Measurements from ENCODE around the gene HENMT1.
"Not testable (repeated sequence)": the region's sequence is repeated elsewhere in the genome, so short reads cannot be mapped to it uniquely, and the experiment has no call there.

HENMT1 gene

GRCh38 chr1:108661030-108661609 is at the start of gene HENMT1:
Gene HENMT1, minus strand, starts transcription at chr1:108661093. Its CDS starts 1,209 bp downstream, at chr1:108659884.
- peak; percentile 77 to 82 for DNase-seq

GRCh38 chr1:108708691-108709660 is 48.1 kb upstream of the HENMT1 start:
- peak; percentile 64 for DNase-seq

DNA sequence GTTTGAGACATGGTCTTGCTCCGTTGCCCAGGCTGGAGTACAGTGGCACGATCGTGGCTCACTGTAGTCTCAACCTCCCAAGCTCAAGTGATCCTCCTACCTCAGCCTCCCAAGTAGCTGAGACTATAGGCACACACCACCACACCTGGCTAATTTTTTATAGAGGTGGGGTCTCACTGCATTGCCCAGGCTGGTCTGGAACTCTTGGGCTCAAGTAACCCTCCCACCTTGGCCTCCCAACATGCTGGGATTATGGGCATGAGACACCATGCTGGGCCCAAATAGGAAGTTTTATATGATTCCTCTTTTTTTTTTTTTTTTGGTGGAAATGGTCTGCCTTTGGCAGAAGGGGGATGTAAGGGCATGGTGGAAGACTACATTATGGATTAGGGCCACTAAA is 45.8 kb upstream of the HENMT1 start:
- no peak for DNase-seq

- DNase-seq = no peak
Observed at GRCh38 chr1:108704496-108704895, 43.6 kb upstream of the HENMT1 start.

DNA sequence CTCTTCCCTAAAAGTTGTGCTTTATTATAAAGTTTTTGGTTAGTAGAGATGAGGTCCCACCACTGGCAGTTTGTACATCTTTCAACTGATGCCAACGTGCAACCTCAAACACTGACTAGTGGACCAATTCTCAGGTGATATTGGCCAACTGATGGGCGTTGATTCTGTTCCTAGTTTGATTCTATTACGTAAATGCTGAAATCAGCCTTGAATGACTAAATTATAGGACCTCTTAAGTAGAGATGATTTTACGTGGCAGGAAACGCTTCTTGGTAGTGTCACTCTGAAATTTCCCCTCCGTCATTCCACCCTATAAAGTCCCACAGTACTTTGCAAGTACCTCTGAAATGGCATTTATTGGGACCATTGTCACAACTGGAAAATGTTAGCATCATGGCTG is 43.0 kb upstream of the HENMT1 start:
- DNase-seq = no peak

GRCh38 chr1:108702109-108702508 is 41.2 kb upstream of the HENMT1 start:
- not testable (repeated sequence) for DNase-seq

DNA sequence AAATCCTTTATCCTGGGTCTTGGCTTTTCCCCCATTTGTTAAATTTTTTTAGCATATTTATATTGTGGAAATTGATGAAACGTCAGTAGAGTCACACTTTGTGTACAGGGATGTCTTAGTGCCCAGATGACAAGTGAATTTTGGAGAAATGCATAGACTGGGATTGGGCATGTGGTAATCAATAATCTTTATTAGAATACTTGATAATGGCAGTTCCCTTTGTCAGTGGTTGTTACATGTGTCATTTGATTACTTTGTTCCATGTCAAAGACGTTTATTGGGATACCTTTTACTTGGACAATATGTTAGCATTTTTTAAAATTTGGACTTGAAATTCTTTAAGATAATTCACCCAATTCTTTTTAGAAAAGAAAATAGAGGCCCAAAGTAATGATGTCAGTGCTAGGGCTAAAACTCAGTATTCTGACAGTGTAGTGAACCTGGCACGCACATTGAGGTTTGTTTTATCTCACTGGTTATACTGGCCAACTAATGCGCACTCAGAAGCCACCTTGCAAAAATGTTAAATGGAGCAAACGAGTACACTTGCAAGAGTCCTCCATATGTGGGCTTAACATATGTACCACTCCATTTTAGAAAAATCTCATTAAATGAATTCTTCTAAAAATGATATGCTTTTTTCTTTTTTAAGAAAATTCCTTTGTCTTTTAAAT is 40.4 kb upstream of the HENMT1 start:
- no peak for DNase-seq

- no peak for DNase-seq
Observed at GRCh38 chr1:108699375-108700332, 38.8 kb upstream of the HENMT1 start.

DNA sequence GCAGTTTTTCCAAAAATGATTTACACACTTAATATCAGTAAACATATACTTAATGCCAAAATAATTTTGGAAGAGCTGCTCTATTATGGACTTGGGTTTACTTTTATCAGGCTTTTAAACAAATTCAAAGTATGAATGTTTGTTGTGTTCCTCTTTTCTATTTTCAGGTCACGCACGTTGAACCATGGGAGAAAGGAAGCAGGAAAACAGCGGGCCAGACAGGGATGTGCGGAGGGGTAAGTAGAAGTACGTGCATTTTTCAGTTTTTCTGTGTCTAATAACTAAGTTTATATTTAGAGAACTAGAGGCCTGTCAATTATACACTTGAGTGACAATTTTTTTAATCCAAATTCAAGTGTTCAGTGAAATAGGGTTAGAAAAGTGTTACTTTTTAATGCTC is 34.6 kb upstream of the HENMT1 start:
- DNase-seq = no peak

GRCh38 chr1:108692724-108693655 is 32.1 kb upstream of the HENMT1 start:
- peak; percentile 65 to 69 for DNase-seq

GRCh38 chr1:108691942-108692723 is 31.2 kb upstream of the HENMT1 start, which contains the start of gene PRPF38B:
Gene PRPF38B, plus strand, starts transcription at chr1:108692310. Its CDS starts 282 bp downstream, at chr1:108692592.
- peak; percentile 93 to 94 for DNase-seq

- no peak for DNase-seq
Observed at GRCh38 chr1:108691128-108691941, 30.4 kb upstream of the HENMT1 start.

- no peak for DNase-seq
Observed at GRCh38 chr1:108686614-108687313, 25.9 kb upstream of the HENMT1 start.

DNA sequence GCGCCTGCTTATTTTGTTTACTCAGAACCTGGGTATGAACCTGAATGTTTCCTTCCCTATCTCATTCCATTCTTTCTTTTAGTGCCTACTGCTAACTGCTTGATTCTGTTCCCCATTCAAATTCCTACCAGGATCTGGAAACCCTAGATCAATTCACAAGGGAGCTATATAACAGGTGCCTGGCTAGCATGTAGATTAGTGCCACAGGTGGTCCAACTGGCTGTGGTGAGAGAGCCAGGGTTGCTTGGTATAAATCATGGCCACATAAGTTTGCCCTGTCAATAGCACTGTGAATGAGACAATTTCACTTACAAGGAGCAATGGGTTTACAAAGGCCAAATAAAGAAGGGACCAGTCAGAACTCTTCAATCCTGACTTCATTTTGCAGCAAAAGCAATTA is 24.6 kb upstream of the HENMT1 start:
- DNase-seq = no peak

GRCh38 chr1:108681701-108682100 is 20.8 kb upstream of the HENMT1 start:
- not testable (repeated sequence) for DNase-seq

DNA sequence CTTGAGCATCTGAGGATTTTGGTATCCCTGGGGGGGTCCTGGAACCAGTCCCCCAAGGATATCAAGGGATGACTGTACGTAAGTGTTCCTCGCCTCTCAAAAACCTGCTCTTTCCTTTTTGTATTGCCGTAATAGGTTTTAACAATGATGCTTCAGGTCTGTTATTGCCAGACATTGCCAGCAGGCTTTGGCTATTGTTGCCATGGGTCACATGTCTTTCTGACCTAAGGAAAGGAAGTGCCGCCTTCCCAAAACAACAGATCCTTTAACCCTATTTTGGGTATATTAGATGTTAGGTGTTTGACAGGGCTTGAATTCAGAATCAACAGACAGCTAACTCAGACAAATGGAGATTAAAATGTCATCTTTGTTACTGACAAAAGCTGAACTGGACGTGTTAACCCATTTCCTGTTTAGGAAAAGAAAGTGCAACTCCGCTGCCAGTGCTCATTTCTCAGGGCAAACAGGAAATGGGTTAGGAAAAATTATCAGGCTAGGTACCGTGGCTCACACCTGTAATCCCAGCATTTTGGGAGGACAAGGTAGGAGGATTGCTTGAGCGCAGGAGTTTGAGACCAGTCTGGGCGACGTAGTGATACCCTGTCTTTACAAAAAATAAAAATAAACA is 18.8 kb upstream of the HENMT1 start:
- DNase-seq = no peak

- DNase-seq = no peak
Observed at GRCh38 chr1:108678706-108679105, 17.8 kb upstream of the HENMT1 start.

- DNase-seq = no peak
Observed at GRCh38 chr1:108671143-108671542, 10.2 kb upstream of the HENMT1 start.
